ENCODE measurements around the gene MAPK10.

- TF ChIP-seq, protein P1, sequence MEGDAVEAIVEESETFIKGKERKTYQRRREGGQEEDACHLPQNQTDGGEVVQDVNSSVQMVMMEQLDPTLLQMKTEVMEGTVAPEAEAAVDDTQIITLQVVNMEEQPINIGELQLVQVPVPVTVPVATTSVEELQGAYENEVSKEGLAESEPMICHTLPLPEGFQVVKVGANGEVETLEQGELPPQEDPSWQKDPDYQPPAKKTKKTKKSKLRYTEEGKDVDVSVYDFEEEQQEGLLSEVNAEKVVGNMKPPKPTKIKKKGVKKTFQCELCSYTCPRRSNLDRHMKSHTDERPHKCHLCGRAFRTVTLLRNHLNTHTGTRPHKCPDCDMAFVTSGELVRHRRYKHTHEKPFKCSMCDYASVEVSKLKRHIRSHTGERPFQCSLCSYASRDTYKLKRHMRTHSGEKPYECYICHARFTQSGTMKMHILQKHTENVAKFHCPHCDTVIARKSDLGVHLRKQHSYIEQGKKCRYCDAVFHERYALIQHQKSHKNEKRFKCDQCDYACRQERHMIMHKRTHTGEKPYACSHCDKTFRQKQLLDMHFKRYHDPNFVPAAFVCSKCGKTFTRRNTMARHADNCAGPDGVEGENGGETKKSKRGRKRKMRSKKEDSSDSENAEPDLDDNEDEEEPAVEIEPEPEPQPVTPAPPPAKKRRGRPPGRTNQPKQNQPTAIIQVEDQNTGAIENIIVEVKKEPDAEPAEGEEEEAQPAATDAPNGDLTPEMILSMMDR (conservative IDR thresholded peaks at IDR 0.05; ENCODE audit: low read length): no peak
- TF ChIP-seq EZH2phosphoT487 (IDR thresholded peaks at IDR 0.05; ENCODE audit: borderline replicate concordance, low read depth, low read length): no peak
Measured at GRCh38 chr4:86315579-86315978, 44.3 kb downstream of the MAPK10 start.
